GM18498 (cell line): ENCODE measurements around the gene MMP15.
"Not testable (repeated sequence)": the region's sequence is repeated elsewhere in the genome, so short reads cannot be mapped to it uniquely, and the experiment has no call there.

Source experiments
- ATAC-seq: cut with Tn5 transposase; IDR thresholded peaks from one replicate; pipeline ENCODE4 v1.9.1; 2021; ENCODE audit warnings: mild to moderate bottlenecking, moderate library complexity; ENCODE audit not compliant: unreplicated experiment

MMP15 gene

GRCh38 chr16:58048494-58049231, 23.1 kb downstream of the MMP15 start:
- ATAC-seq: no peak

DNA sequence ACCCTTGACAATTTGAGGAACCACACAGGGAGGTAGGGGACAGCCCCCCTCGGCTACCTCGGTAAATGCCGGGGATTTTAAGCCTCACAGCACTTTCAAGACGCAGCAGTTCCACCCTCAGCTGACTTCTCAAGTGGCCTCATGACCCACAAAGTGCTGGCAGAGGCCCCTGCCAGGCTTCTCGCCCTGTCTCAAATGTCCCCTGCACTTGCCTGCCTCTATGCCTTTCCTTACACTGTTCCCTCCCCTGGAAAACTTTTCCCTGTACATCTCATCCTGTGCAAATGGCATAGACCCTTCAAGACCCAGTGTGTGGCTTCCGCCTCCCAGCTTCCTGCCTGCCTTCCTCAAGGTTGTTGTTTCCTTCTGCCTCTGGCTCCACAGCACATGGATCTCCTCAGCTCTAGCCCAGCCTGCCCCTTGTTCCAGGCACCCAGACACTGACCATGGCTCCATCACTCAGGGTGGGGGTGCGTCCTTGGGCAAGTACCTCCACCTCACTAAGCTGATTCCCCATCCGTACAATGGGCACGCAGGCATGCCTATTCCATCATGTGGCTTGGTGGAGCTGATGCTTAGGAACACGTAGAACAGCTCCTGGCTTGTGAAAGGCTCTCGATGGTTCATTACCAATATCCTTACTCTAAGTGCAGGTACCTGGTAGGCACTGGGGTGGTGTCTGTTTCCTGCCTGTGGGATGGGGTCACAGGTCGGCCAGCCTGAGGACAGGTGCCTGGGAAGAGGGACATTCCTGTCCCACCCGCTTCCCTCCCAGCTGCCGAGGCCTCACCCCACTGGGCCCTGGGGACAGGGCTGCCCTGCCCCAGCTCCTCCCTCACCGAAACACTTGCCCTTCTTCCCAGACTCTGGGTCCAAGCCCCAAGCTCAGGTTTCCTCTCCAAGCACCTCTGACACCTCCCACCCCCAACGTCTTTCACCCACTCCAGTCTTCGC, 24.0 kb downstream of the MMP15 start:
- no peak for ATAC-seq

- ATAC-seq: no peak
These were observed 25.7 kb downstream of the MMP15 start for GRCh38 chr16:58051296-58051695.

DNA sequence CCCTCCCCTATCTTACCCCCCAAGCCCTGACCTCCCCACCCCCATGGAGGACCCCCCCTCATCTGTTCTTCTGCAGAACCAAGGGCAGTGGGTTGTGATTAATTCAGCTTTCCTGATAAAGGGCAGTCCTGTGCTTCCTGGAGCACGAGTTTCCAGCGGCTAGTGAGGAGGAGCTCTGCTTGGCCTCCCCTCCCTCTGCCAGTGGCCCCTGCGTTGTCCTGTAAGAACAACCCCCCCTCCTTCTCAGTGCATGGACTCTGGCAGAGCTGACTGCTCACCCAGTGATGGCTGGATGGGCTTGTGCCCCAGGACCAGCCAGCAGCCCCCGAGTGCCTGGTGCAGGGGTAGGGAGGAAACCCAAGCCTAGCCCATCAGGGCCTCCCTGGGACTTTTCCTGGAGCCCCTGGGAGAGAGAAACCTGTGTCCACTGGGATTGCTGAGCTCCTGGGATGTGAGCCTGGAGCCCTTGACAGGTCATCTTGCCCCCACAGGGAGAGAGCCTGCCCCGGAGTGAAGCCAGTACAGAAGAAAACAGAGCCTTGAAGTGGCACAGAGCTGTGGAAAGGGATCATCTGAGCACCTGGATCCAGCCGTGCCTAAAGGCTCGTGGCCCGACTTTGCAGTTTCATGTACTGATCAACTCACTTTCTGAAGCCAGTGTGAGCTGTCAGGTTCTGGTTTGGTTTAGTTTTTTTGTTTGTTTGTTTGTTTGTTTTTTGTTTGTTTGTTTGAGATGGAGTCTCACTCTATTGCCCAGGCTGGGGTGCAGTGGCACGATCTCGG, 26.5 kb downstream of the MMP15 start:
- no peak for ATAC-seq

- ATAC-seq: no peak
These were observed 28.1 kb downstream of the MMP15 start for GRCh38 chr16:58053682-58054005.

DNA sequence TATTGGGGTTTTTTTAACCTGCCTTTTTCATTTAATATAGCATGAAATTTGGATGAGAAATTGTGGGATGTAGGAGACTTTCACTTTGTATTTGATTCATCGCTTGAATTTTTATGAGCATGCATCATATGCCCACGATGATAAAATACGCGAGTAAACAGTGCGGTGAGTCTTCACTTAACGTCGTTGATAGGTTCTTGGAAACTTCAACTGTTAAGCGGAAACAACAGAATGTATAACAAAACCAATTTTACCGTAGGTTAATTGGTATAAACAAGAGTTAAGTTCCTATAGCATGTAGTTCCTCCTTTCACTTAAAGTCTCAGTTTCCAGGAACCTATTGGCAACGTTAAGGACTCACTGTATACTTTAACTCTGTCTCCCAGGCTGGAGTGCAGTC, 28.7 kb downstream of the MMP15 start:
- ATAC-seq: no peak

GRCh38 chr16:58056580-58056979, 31.0 kb downstream of the MMP15 start:
- no peak for ATAC-seq

- ATAC-seq: no peak
These were observed 31.6 kb downstream of the MMP15 start for GRCh38 chr16:58057121-58057520.

DNA sequence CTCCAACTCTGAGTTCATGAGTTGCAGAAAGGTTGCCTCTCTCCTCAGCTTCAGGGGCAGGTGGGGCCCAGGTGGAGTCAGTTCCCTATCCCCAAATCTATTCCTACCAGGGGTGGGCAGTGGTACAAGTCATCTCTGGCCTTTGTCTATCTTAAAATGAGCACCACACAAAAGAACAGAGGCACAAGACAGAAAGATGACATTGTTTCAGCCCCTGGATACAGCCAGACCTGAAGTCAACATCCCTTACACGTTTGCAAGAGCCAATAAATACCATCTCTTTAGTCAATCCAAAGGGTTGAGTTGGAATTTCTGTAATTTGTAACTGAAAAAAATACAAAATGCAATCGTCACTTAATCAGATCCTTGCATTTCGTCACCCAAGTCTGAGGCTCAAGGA, 32.2 kb downstream of the MMP15 start:
- no peak for ATAC-seq

- ATAC-seq: no peak
These were observed 37.3 kb downstream of the MMP15 start for GRCh38 chr16:58062821-58063220.

DNA sequence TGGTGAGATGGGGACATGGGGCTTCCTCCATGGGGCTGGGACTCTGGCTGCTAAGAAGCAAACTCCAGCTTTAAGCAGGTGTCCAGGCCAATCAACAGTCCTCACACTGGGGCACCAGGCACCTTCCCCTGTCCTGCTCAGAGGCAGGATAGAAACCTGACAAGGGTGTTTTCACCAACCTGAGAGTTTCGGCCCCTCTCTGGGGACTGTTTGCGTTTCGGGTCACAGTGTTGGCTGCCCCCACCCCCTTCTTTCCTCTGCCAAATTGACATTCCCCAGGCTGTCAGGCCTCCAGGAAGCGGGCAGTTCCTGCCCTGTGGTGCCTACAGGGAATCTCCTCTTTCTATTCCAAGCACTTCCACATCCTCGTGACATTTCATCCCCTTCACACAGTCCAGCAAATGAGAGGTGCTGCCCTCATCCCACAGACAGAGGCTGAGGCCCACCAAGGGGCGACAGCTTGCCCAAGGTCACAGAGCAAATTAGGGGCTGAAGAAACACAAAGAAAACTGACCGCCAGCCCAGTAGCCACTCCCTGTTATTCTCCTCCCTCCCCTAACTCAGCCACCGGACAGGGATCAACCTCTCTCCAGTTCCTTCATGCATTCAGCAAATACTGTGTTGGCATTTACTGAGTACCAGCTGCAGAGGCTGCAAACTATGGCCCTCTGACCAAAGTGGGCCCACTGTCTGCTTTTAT, 38.0 kb downstream of the MMP15 start:
- no peak for ATAC-seq

DNA sequence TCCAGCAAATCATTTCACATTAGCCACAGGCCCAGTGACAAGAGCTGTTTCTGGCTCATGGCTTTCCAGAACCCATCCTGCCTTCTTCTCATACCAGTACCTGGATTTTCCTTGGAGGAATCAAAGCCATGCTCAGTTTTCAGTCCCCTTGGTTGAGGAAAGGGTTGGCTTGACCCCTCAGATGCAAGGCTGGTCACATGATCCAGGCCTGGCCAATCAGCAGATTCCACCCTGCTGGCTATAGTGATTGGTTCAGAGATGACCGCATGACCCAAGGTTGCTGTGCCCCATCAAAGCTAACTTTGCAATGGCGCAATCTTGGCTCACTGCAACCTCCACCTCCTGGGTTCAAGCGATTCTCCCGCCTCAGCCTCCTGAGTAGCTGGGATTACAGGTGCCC, 45.0 kb downstream of the MMP15 start:
- no peak for ATAC-seq

DNA sequence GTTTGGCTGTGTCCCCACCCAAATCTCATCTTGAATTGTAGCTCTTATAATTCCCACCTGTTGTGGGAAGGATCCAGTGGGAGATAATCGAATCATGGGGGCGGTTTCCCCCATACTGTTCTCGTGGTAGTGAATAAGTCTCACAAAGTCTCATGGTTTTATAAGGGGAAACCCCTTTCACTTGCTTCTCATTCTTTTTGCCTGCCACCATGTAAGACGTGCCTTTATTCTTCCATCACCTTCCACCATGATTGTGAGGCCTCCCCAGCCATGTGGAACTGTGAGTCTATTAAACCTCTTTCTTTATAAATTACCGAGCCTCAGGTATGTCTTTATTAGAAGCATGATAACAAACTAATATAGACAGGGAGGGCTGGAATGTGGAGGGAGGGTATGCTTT, 46.6 kb downstream of the MMP15 start:
- not testable (repeated sequence) for ATAC-seq

DNA sequence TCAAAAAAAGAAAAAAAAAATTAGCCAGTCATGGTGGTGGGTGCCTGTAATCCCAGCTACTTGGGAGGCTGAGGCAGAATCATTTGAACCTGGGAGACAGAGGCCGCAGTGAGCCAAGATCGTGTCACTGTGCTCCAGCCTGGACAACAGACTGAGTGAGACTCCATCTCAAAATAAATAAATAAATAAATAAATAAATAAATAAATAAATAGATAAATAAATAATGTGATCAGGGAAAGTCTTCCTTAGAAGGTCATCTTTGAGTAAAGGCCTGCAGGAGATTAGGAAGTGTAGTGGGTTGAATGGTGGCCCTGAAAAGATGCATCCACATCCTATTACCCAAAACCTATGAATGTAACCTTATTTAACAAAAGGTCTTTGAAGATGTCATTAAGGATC, 47.5 kb downstream of the MMP15 start:
- not testable (repeated sequence) for ATAC-seq

- ATAC-seq: no peak
These were observed 49.1 kb downstream of the MMP15 start for GRCh38 chr16:58074657-58075056.

GRCh38 chr16:58076514-58076913, 51.0 kb downstream of the MMP15 start:
- no peak for ATAC-seq

DNA sequence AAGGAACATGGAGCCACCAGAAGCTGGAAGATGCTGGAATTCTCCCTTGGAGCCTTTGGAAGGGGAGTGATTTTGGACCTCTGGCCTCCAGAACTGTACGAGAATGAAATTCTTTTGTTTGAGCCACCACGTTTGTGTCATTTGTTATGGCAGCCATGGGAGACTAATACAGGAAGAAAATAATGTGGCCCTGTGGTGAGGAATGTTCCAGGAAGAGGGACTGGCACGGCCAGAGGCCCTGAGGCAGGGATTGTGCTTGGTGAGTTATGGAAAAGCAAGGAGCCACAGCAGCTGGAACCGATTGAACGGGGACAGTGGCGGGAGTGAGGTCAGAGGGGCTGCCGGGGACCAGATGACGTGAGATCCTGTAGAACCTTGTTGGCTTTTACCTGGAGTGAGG, 52.2 kb downstream of the MMP15 start:
- no peak for ATAC-seq

DNA sequence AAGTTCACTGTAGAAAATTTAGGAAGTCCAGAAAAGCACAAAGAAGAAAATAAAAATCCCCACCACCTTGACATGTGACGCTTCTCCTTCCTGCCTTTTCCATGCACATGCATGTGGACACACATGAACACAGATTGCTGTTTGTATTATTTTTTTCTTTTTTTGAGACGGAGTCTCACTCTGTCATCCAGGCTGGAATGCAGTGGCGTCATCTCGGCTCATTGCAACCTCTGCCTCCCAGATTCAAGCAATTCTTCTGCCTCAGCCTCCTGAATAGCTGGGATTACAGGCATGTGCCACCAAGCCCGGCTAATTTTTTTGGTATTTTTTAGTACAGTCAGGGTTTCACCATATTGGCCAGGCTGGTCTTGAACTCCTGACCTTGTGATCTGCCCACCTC, 55.1 kb downstream of the MMP15 start:
- ATAC-seq: not testable (repeated sequence)

GRCh38 chr16:58082381-58082780, 56.8 kb downstream of the MMP15 start:
- ATAC-seq: no peak

DNA sequence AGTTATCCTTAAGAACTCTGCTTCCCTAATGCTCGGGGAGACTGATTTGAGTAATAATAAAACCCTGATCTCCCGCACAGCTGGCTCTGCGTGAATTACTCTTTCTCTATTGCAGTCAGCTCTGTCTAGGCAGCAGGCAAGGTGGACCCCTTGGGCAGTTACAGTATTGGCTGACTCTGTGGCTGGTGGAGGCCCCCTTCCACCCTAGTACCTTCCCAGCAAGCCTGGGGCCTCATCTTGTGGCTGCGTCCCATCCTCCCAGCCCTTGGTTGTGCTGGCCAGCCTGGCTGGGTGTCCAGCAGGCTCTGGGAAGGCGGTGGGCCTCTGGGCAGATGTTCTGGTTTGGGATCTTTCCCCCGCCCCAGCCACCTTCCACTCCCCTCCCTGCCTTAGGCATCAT, 59.1 kb downstream of the MMP15 start:
- ATAC-seq: no peak

DNA sequence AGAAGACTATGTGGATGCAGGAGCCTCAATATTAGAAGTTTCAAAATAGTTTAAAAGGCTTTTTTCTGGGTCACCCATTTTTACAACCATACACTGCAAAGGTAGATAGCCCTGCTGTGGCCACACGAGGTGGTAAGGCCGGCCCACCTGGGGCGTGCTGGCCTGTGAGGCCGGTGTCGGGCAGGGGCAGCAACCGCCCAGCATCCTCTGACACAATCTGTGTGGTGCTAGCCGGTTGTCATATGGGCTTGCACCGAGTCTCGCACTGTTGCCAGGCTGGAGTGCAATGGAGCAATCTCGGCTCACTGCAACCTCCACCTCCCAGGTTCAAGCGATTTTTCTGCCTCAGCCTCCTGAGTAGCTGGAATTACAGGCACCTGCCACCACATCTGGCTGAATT, 59.6 kb downstream of the MMP15 start:
- ATAC-seq: no peak
